Uterus (tissue), 4 donors: ENCODE measurements around the gene BLOC1S2. TPM values are rescaled to one million over a fixed set of nuclear protein-coding genes. Genes with fewer than 3 reads are reported as not detected.

ENCODE experiments used
- DNase-seq, 2 donors: peaks; one replicate each; pipeline ENCODE4 v3.0.0-alpha.2; 2019 to 2020
- H3K27ac ChIP-seq, 2 donors: fragments of 200-600 bp; sonication (generic); 1 replicate in 1 of 2; 2 replicates in 1 of 2; pipeline ENCODE4 v1.5.1; 2016 to 2018
- H3K27me3 ChIP-seq, 2 donors: fragments of 200-600 bp; sonication (generic); one replicate each; pipeline ENCODE4 v1.5.1; 2018 to 2019; ENCODE audit warnings: control low read depth in 1 of 2
- H3K36me3 ChIP-seq, 2 donors: fragments of 200-600 bp; sonication (generic); one replicate each; pipeline ENCODE4 v1.5.1; 2019; ENCODE audit warnings: control low read depth in 1 of 2
- H3K4me1 ChIP-seq, 2 donors: fragments of 200-600 bp; sonication (generic); one replicate each; pipeline ENCODE4 v1.5.1; 2018 to 2019; ENCODE audit warnings: control low read depth in 1 of 2
- H3K4me3 ChIP-seq, 2 donors: fragments of 200-600 bp; sonication (generic); 1 replicate in 1 of 2; 2 replicates in 1 of 2; pipeline ENCODE4 v1.5.1; 2018 to 2019; ENCODE audit warnings: mild to moderate bottlenecking in 1 of 2
- H3K9me3 ChIP-seq, 2 donors: fragments of 200-600 bp; sonication (generic); one replicate each; pipeline ENCODE4 v1.5.1; 2019; ENCODE audit warnings: control low read depth in 1 of 2
- POLR2A ChIP-seq, 2 donors: fragments of 450-650 bp; IDR thresholded peaks; one replicate each; pipeline ENCODE4 v1.6.1; 2016; ENCODE audit warnings: antibody characterized with exemption in 2 of 2, mild to moderate bottlenecking in 1 of 2, moderate library complexity in 1 of 2
- intact Hi-C: fragments of 100-400 bp; cut with DNase I; formaldehyde crosslinking; loops from one replicate; pipeline ENCODE4 v1.15.1; 2023; ENCODE audit warnings: low total_unique reads
- small RNA-seq: library from RNA; depleted of rRNA; stranded (forward); fragments of <200 nt; gene quantifications from one replicate; pipeline ENCODE3, GENCODE V24; 2016
- total RNA-seq, 4 donors: library from RNA; depleted of rRNA in 3 of 4; stranded (reverse); fragments of >200 nt in 3 of 4; gene quantifications; one replicate each; pipeline versions ENCODE4 v1.1.0 to v1.2.4, GENCODE V29; 2014 to 2023
- TF ChIP-seq, protein P1 (sequence below), 4 experiments: fragments of 200-600 bp in 2 of 4; fragments of 450-650 bp in 2 of 4; sonication (generic) in 2 of 4; IDR thresholded peaks; one replicate each; pipeline ENCODE4 v1.5.1; 2016 to 2019; ENCODE audit warnings: antibody characterized with exemption in 4 of 4, mild to moderate bottlenecking in 2 of 4, moderate library complexity in 1 of 4
- donor health status: DM: yes; HTN: yes; CAD: no.

Gene BLOC1S2
- total RNA-seq, 4 donors from 2014 or later: 0.51 to 22.7 (median 13.3) TPM

DNA sequence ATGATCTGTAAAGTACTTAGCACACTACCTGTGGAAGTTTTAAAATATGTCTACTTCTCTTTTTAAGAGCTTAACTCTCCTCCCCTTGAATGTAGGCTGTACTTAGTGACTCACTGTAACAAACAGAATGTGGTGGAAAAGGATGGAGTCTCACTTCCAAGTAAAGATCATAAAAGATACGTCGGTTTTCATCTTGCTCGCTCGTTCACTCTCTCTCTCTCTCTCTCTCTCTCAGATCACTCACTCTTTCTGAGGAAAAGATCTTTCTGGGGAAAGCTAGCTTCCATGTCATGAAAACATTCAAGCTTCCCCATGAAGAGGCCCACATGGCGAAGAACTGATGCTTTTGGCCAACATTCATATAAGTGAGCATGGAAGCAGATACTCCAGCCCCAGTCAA, 62.6 kb downstream of the BLOC1S2 start:
- H3K4me1 ChIP-seq: peaks cover 0 to 4% of the 10 kb centered on the region in 2 donors
- no peaks in the 10 kb centered on the region for H3K27me3 ChIP-seq
- H3K9me3 ChIP-seq: no peaks in the 10 kb centered on the region
- DNase-seq: no peak
- H3K4me3 ChIP-seq: no peak overlapping the region
- intact Hi-C loops: no loop called here
- TF ChIP-seq, protein P1, sequence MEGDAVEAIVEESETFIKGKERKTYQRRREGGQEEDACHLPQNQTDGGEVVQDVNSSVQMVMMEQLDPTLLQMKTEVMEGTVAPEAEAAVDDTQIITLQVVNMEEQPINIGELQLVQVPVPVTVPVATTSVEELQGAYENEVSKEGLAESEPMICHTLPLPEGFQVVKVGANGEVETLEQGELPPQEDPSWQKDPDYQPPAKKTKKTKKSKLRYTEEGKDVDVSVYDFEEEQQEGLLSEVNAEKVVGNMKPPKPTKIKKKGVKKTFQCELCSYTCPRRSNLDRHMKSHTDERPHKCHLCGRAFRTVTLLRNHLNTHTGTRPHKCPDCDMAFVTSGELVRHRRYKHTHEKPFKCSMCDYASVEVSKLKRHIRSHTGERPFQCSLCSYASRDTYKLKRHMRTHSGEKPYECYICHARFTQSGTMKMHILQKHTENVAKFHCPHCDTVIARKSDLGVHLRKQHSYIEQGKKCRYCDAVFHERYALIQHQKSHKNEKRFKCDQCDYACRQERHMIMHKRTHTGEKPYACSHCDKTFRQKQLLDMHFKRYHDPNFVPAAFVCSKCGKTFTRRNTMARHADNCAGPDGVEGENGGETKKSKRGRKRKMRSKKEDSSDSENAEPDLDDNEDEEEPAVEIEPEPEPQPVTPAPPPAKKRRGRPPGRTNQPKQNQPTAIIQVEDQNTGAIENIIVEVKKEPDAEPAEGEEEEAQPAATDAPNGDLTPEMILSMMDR (IDR thresholded peaks at IDR 0.05): no peak
- no peak for TF ChIP-seq POLR2A (IDR thresholded peaks at IDR 0.05)
- H3K36me3 ChIP-seq: no peaks in the 10 kb centered on the region
- no peak overlapping the region for H3K27ac ChIP-seq

Small RNA genes lying within 50 kb of the gene (small RNA-seq; reads per million reads assigned to genes)
- gene RNU6-422P: not detected
- 47.2 reads per million, percentile 93 among the genes with 10 or more reads in this experiment for gene SNORA12

Other genes with a start within 250 kb of the BLOC1S2 start
- gene CPN1, start 204.8 kb downstream of the BLOC1S2 start, total RNA-seq: not detected
- 10 to 100 TPM in 3 of 4 donors, 1 to 10 TPM in 1; 2.4 to 44.8 (median 16.7) TPM for gene ERLIN1, start 100.7 kb downstream of the BLOC1S2 start, total RNA-seq
- 10 to 100 TPM; 12.3 to 28.7 (median 24.2) TPM for gene CHUK, start 57.1 kb downstream of the BLOC1S2 start, total RNA-seq
- 10 to 100 TPM in 3 of 4 donors, 1 to 10 TPM in 1; 4.1 to 42.4 (median 29.3) TPM for gene CWF19L1, start 19.0 kb downstream of the BLOC1S2 start, total RNA-seq
- not detected for gene PKD2L1, start 43.5 kb upstream of the BLOC1S2 start, total RNA-seq
- 10 to 100 TPM in 1 of 4 donors, 1 to 10 TPM in 2, under 1 TPM in 1; 0.59 to 29.8 (median 6.0) TPM for gene SCD, start 60.6 kb upstream of the BLOC1S2 start, total RNA-seq
- gene WNT8B, start 176.3 kb upstream of the BLOC1S2 start, total RNA-seq: under 1 TPM in 1 of 4 donors, not detected in 3; 0.28 TPM
- gene SEC31B, start 233.2 kb upstream of the BLOC1S2 start, total RNA-seq: 10 to 100 TPM in 2 of 4 donors, 1 to 10 TPM in 2; 7.6 to 19.5 (median 13.8) TPM
- 100 to 1,000 TPM in 2 of 4 donors, 10 to 100 TPM in 2; 78.3 to 134 (median 111) TPM for gene NDUFB8, start 243.2 kb upstream of the BLOC1S2 start, total RNA-seq
- gene HIF1AN, start 249.3 kb upstream of the BLOC1S2 start, total RNA-seq: 10 to 100 TPM in 2 of 4 donors, 1 to 10 TPM in 2; 2.8 to 36.2 (median 13.6) TPM